SK-N-SH (cell line): ENCODE data around the gene IFNL1. TPM values are rescaled to one million over a fixed set of nuclear protein-coding genes. Genes with fewer than 3 reads are reported as not detected.

Experiments used
- CTCF ChIA-PET: fragments of 300-600, 350-600 bp; formaldehyde crosslinking; extraction: SDS; loops from one replicate; lab custom pipeline; 2021; lab: Yijun Ruan, JAX
- POLR2A ChIA-PET: fragments of 350-600 bp; sonication (Branson Sonifier 250); formaldehyde crosslinking; extraction: SDS; loops from one replicate; lab custom pipeline; 2020; ENCODE audit warnings: antibody characterized with exemption, inconsistent platforms; lab: Yijun Ruan, JAX
- DNase-seq: peaks from one replicate; pipeline ENCODE4 v3.0.0; 2012
- H2AFZ ChIP-seq: fragments of 200-600 bp; sonication (generic); 2 replicates; pipeline ENCODE4 v1.8.1; 2016; ENCODE audit warnings: antibody characterized with exemption, mild to moderate bottlenecking, low read depth
- H3F3A ChIP-seq: fragments of 200-600 bp; sonication (generic); replicated peaks from 2 replicates; pipeline ENCODE3; 2016; ENCODE audit warnings: antibody characterized with exemption, mild to moderate bottlenecking; ENCODE audit not compliant: insufficient read depth
- H3K27ac ChIP-seq, 2 experiments: fragments of 200-500 bp in 1 of 2; fragments of 200-600 bp in 1 of 2; sonication (Bioruptor generic) in 1 of 2; sonication (generic), shearing (Covaris generic) in 1 of 2; 2 replicates each; pipeline versions ENCODE4 v1.5.1 to v1.6.1; 2014 to 2016; ENCODE audit warnings: low read depth in 2 of 2, inconsistent platforms in 1 of 2, low read length in 1 of 2, mild to moderate bottlenecking in 1 of 2, mixed read lengths in 1 of 2
- H3K27me3 ChIP-seq: fragments of 200-600 bp; sonication (generic), shearing (Covaris generic); 2 replicates; pipeline ENCODE4 v1.6.1; 2016; ENCODE audit warnings: mixed run types; ENCODE audit not compliant: insufficient read depth
- H3K36me3 ChIP-seq, 2 experiments: fragments of 200-500 bp in 1 of 2; fragments of 200-600 bp in 1 of 2; sonication (Bioruptor generic) in 1 of 2; sonication (generic) in 1 of 2; replicated peaks in 1 of 2; 2 replicates each; pipeline versions ENCODE3 to v1.5.1; 2014 to 2016; ENCODE audit warnings: low read length in 1 of 2, mild to moderate bottlenecking in 1 of 2; ENCODE audit not compliant: insufficient read depth in 2 of 2, control insufficient read depth in 1 of 2
- H3K4me1 ChIP-seq, 2 experiments: fragments of 200-500 bp in 1 of 2; fragments of 200-600 bp in 1 of 2; sonication (Bioruptor generic) in 1 of 2; sonication (generic), shearing (Covaris generic) in 1 of 2; 2 replicates each; pipeline versions ENCODE4 v1.5.1 to v1.6.1; 2014 to 2016; ENCODE audit warnings: low read depth in 1 of 2, low read length in 1 of 2, mixed run types in 1 of 2; ENCODE audit not compliant: insufficient read depth in 2 of 2, control insufficient read depth in 1 of 2
- H3K4me2 ChIP-seq: fragments of 200-600 bp; sonication (generic), shearing (Covaris generic); 2 replicates; pipeline ENCODE4 v1.6.1; 2017; ENCODE audit warnings: mixed run types
- H3K4me3 ChIP-seq, 2 experiments: fragments of 200-500 bp in 1 of 2; fragments of 200-600 bp in 1 of 2; sonication (Bioruptor generic) in 1 of 2; sonication (generic), shearing (Covaris generic) in 1 of 2; 2 replicates each; pipeline versions ENCODE4 v1.5.1 to v1.8.1; 2014 to 2016; ENCODE audit warnings: low read depth in 2 of 2, inconsistent platforms in 1 of 2, low read length in 1 of 2, mild to moderate bottlenecking in 1 of 2, mixed read lengths in 1 of 2, moderate library complexity in 1 of 2
- H3K79me2 ChIP-seq: fragments of 200-600 bp; sonication (generic); 2 replicates; pipeline ENCODE4 v1.8.1; 2017; ENCODE audit warnings: mild to moderate bottlenecking; ENCODE audit not compliant: insufficient read depth
- H3K9ac ChIP-seq: fragments of 200-600 bp; sonication (generic); 2 replicates; pipeline ENCODE4 v1.6.1; 2017; ENCODE audit warnings: mixed run types
- H3K9me2 ChIP-seq: fragments of 200-600 bp; sonication (generic); 2 replicates; pipeline ENCODE4 v1.6.1; 2017; ENCODE audit warnings: mixed run types
- H3K9me3 ChIP-seq: fragments of 200-600 bp; sonication (generic); 2 replicates; pipeline ENCODE4 v1.6.1; 2017; ENCODE audit warnings: mixed run types, mild to moderate bottlenecking, moderate library complexity
- H4K20me1 ChIP-seq: fragments of 200-600 bp; sonication (generic); 2 replicates; pipeline ENCODE4 v1.6.1; 2017; ENCODE audit warnings: mild to moderate bottlenecking, mixed run types; ENCODE audit not compliant: insufficient read depth
- ELF1 ChIP-seq: IDR thresholded peaks from 2 replicates; pipeline ENCODE4 v1.4.0; 2012
- EP300 ChIP-seq, 2 experiments: IDR thresholded peaks; 2 replicates each; pipeline versions ENCODE4 v1.4.0 to v1.6.1; 2012; ENCODE audit warnings: borderline replicate concordance in 1 of 2, low read depth in 1 of 2, low read length in 1 of 2
- EZH2phosphoT487 ChIP-seq: fragments of 200-600 bp; sonication (generic); IDR thresholded peaks from 2 replicates; pipeline ENCODE4 v1.6.1; 2017; ENCODE audit warnings: low read depth, mixed run types, mild to moderate bottlenecking, antibody characterized with exemption, moderate library complexity, borderline replicate concordance
- FOSL2 ChIP-seq: IDR thresholded peaks from 2 replicates; pipeline ENCODE4 v1.4.0; 2012; ENCODE audit warnings: low read depth, mild to moderate bottlenecking, moderate library complexity, borderline replicate concordance
- FOXJ3 ChIP-seq: sonication (generic); formaldehyde crosslinking; IDR thresholded peaks from 2 replicates; pipeline ENCODE4 v1.5.1; 2020; ENCODE audit warnings: mild to moderate bottlenecking, missing genetic modification reagents
- GABPA ChIP-seq: IDR thresholded peaks from 2 replicates; pipeline ENCODE4 v1.4.0; 2012; ENCODE audit warnings: low read depth, mild to moderate bottlenecking
- GATA2 ChIP-seq: sonication (generic); formaldehyde crosslinking; IDR thresholded peaks from 2 replicates; pipeline ENCODE4 v1.5.0; 2020; ENCODE audit warnings: mild to moderate bottlenecking, missing genetic modification reagents
- MXI1 ChIP-seq: IDR thresholded peaks from 2 replicates; pipeline ENCODE4 v1.6.1; 2012; ENCODE audit warnings: mild to moderate bottlenecking, low read depth, low read length, improper control_type of control experiment
- POLR2AphosphoS5 ChIP-seq: IDR thresholded peaks from 2 replicates; pipeline ENCODE4 v1.6.1; 2012; ENCODE audit warnings: low read depth, low read length
- SIN3A ChIP-seq: IDR thresholded peaks from 2 replicates; pipeline ENCODE4 v1.6.1; 2012; ENCODE audit warnings: low read depth, mild to moderate bottlenecking, low read length, moderate library complexity, borderline replicate concordance
- SMC3 ChIP-seq: IDR thresholded peaks from 2 replicates; pipeline ENCODE4 v1.6.1; 2012; ENCODE audit warnings: low read depth, low read length, improper control_type of control experiment
- TCF12 ChIP-seq: IDR thresholded peaks from 2 replicates; pipeline ENCODE4 v1.4.0; 2012
- WGBS: methylation state at CpG from one replicate; pipeline ENCODE4 v1.1.6; 2017; ENCODE audit warnings: low lambda C conversion rate; 5-methylcytosine and 5-hydroxymethylcytosine counted together
- polyA plus RNA-seq, 3 experiments: library from polyadenylated mRNA; depleted of rRNA; stranded (reverse); fragments of >200 nt; gene quantifications; 2 replicates each; pipeline ENCODE4 v1.2.3, GENCODE V29; 2012
- TF ChIP-seq, protein P1 (sequence below): fragments of 150-350 bp; IDR thresholded peaks from 2 replicates; pipeline ENCODE4 v1.6.1; 2016; ENCODE audit warnings: mild to moderate bottlenecking, low read depth, low read length
- TF ChIP-seq, protein P2 (sequence below): IDR thresholded peaks from 2 replicates; pipeline ENCODE4; 2012
- TF ChIP-seq, protein P3 (sequence below): fragments of 200-600 bp; sonication (generic); IDR thresholded peaks from 2 replicates; pipeline ENCODE4 v1.6.1; 2017; ENCODE audit warnings: antibody characterized with exemption, mild to moderate bottlenecking, moderate library complexity

The IFNL1 gene
- polyA plus RNA-seq, 1 of the 3 experiments (the other 2 are of a cell fraction): not detected

DNA sequence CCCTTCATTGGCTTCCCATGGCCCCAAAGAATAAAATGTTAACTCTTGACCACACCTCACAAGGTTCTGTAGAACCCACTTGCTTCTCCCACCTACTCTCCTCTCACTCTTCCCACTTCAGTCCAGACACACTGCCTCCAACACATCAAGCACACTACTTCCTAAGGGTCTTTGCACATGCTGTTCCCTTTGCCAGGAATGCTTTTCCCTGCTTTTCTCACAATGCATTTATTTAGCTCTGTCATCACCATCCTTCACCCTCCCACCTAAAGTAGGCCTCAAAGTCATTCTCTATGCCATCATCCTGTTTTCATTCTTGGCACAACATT is 7.9 kb downstream of the IFNL1 start:
- ChIA-PET POLR2A (interaction anchor here (0.6 kb wide), 1 partner anchor 239 kb away, joined by 3 read pairs; no protein-coding TSS in a partner anchor), CTCF (interaction anchor here (0.8 to 1.3 kb wide), 4 partner anchors 23 to 182 kb away, joined by 3 to 6 read pairs (median 3); no protein-coding TSS in a partner anchor)
- Histone ChIP-seq H3K4me2 (no peak overlapping the region), H2AFZ (no peak overlapping the region), H3F3A (no peaks in the 10 kb centered on the region), H4K20me1 (no peaks in the 10 kb centered on the region), H3K9ac (no peak overlapping the region), H3K36me3 (no peaks in the 10 kb centered on the region), H3K27ac (no peak overlapping the region), H3K4me3 (no peak overlapping the region), H3K4me1 (no peaks in the 10 kb centered on the region), H3K79me2 (no peaks in the 10 kb centered on the region), H3K9me2 (no peaks in the 10 kb centered on the region), H3K27me3 (no peaks in the 10 kb centered on the region), H3K9me3 (no peaks in the 10 kb centered on the region)
- DNase-seq: no peak
- TF ChIP-seq FOSL2 (no peak), ELF1 (no peak), EP300 (IDR thresholded peaks at IDR 0.05; ENCODE audit: borderline replicate concordance in 1 of 2, low read depth in 1 of 2, low read length in 1 of 2) (no peak), SMC3 (no peak), TCF12 (no peak), GATA2 (CRISPR knock-in tag) (no peak), MXI1 (no peak), GABPA (no peak)
- TF ChIP-seq, protein P1, sequence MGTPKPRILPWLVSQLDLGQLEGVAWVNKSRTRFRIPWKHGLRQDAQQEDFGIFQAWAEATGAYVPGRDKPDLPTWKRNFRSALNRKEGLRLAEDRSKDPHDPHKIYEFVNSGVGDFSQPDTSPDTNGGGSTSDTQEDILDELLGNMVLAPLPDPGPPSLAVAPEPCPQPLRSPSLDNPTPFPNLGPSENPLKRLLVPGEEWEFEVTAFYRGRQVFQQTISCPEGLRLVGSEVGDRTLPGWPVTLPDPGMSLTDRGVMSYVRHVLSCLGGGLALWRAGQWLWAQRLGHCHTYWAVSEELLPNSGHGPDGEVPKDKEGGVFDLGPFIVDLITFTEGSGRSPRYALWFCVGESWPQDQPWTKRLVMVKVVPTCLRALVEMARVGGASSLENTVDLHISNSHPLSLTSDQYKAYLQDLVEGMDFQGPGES: no peak
- TF ChIP-seq, protein P2, sequence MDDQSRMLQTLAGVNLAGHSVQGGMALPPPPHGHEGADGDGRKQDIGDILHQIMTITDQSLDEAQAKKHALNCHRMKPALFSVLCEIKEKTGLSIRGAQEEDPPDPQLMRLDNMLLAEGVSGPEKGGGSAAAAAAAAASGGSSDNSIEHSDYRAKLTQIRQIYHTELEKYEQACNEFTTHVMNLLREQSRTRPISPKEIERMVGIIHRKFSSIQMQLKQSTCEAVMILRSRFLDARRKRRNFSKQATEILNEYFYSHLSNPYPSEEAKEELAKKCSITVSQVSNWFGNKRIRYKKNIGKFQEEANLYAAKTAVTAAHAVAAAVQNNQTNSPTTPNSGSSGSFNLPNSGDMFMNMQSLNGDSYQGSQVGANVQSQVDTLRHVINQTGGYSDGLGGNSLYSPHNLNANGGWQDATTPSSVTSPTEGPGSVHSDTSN: no peak

DNA sequence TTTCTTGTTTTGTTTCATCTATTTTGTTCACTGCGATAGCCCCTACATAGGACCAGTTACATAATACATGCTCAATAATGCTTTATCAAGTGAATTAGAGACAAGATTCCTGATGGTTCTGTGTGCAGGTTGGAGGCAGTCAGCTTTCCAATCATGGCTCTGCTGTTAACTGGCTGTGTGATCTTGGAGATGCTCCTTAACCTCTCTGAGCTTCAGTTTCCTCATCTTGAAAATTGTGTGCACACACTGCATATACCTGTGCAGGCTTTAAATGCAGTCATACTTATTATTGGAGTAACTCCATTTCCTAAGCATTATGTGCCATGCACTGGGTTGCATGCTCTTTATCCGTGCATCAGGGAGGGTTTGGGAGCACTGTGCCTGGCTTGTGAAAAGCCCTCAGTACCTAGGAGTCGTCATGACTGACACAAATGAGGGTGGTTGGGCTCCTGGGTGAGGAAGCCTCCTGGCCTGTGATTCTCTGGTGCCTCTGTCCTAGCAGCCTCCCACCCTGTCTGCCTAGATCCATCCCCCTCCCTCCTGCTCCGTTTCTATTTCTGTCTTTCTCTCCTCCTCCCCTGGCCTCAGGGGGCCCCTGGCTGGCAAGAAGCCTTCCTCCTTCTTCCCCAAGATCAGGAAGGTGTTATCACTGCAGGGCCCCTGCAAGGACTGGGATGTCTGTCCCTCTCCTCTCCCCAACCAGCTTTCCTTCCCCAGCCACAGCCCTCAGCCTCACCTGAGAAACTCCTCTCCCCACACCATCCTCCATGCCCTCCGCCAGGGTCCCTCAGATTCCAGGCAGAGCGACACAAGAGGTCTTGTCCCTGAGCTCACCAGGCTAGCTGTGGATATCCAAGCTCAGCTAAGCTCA is 8.7 kb downstream of the IFNL1 start:
- POLR2A ChIA-PET: interaction anchor here (0.6 kb wide), 1 partner anchor 240 kb away, joined by 3 read pairs; no protein-coding TSS in a partner anchor
- H3K9me2 ChIP-seq: no peaks in the 10 kb centered on the region
- WGBS: 68% methylated on average over 5 of the region's 6 CpGs
- H3F3A ChIP-seq: no peaks in the 10 kb centered on the region
- no peaks in the 10 kb centered on the region for H3K36me3 ChIP-seq
- no peaks in the 10 kb centered on the region for H3K9me3 ChIP-seq
- H3K79me2 ChIP-seq: no peaks in the 10 kb centered on the region
- CTCF ChIA-PET: interaction anchor here (0.5 to 1.5 kb wide), 3 partner anchors 22 to 253 kb away, joined by 3 to 6 read pairs (median 3); no protein-coding TSS in a partner anchor
- no peaks in the 10 kb centered on the region for H3K27me3 ChIP-seq
- no peak overlapping the region for H3K4me2 ChIP-seq
- no peak overlapping the region for H3K4me3 ChIP-seq
- H3K4me1 ChIP-seq: no peaks in the 10 kb centered on the region
- no peak overlapping the region for H2AFZ ChIP-seq
- TF ChIP-seq, protein P3, sequence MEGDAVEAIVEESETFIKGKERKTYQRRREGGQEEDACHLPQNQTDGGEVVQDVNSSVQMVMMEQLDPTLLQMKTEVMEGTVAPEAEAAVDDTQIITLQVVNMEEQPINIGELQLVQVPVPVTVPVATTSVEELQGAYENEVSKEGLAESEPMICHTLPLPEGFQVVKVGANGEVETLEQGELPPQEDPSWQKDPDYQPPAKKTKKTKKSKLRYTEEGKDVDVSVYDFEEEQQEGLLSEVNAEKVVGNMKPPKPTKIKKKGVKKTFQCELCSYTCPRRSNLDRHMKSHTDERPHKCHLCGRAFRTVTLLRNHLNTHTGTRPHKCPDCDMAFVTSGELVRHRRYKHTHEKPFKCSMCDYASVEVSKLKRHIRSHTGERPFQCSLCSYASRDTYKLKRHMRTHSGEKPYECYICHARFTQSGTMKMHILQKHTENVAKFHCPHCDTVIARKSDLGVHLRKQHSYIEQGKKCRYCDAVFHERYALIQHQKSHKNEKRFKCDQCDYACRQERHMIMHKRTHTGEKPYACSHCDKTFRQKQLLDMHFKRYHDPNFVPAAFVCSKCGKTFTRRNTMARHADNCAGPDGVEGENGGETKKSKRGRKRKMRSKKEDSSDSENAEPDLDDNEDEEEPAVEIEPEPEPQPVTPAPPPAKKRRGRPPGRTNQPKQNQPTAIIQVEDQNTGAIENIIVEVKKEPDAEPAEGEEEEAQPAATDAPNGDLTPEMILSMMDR: no peak
- no peak for TF ChIP-seq SIN3A
- TF ChIP-seq EP300 (IDR thresholded peaks at IDR 0.05; ENCODE audit: borderline replicate concordance in 1 of 2, low read depth in 1 of 2, low read length in 1 of 2): no peak
- no peak for TF ChIP-seq POLR2AphosphoS5
- TF ChIP-seq FOXJ3 (CRISPR knock-in tag): no peak
- TF ChIP-seq ELF1: no peak
- no peak for TF ChIP-seq EZH2phosphoT487
- no peak for DNase-seq
- no peak overlapping the region for H3K27ac ChIP-seq
- no peak overlapping the region for H3K9ac ChIP-seq
- no peaks in the 10 kb centered on the region for H4K20me1 ChIP-seq
